ENCODE measurements around the gene SLC24A3.

Gene SLC24A3

GRCh38 chr20:19692685-19693119, 480.3 kb downstream of the SLC24A3 start:
- WGBS, 2 donors (ENCODE audit: extremely low coverage in 2 of 2, insufficient read length in 2 of 2, insufficient replicate concordance in 1 of 2), result no CpG with 5 or more reads among the region's 15 CpGs

GRCh38 chr20:19693508-19693907, 481.1 kb downstream of the SLC24A3 start:
- H3K23ac ChIP-seq (ENCODE audit: low read depth, low read length, poor library complexity), result no peak overlapping the region
- H3K14ac ChIP-seq (ENCODE audit: low read length), result no peak overlapping the region
- no peak overlapping the region for H3K4me2 ChIP-seq (ENCODE audit: insufficient read depth, low read length, poor library complexity, severe bottlenecking)
- H2AK5ac ChIP-seq (ENCODE audit: low read depth, low read length), result no peak overlapping the region
- H3K9me3 ChIP-seq (replicated peaks in 1 of 2; ENCODE audit: control insufficient read depth in 2 of 2, insufficient read depth in 1 of 2, low read depth in 1 of 2, low read length in 2 of 2), result peaks cover 0 to under 1% of the 10 kb centered on the region in 2 donors
- H2BK120ac ChIP-seq (ENCODE audit: low read depth, low read length), result no peak overlapping the region
- H3K79me1 ChIP-seq (ENCODE audit: low read depth, low read length), result no peaks in the 10 kb centered on the region
- no peak overlapping the region for H2BK5ac ChIP-seq (ENCODE audit: low read length)
- H3K4me1 ChIP-seq (ENCODE audit: control insufficient read depth in 2 of 2, insufficient read depth in 1 of 2, low read depth in 1 of 2, low read length in 2 of 2), result peaks cover 0 to 2% of the 10 kb centered on the region in 2 donors
- no peak overlapping the region for H2BK12ac ChIP-seq (ENCODE audit: low read length)
- H3K27ac ChIP-seq (replicated peaks; ENCODE audit: low read length), result no peak overlapping the region
- no peak overlapping the region for H4K91ac ChIP-seq (ENCODE audit: low read depth, low read length, poor library complexity)
- H3K27me3 ChIP-seq (ENCODE audit: control insufficient read depth in 3 of 3, insufficient read depth in 3 of 3, low read depth in 1 of 3, low read length in 3 of 3), result no peaks in the 10 kb centered on the region
- no peak for DNase-seq (ENCODE audit: low spot score)
- H3K18ac ChIP-seq (ENCODE audit: low read length), result no peak overlapping the region
- no peaks in the 10 kb centered on the region for H3K36me3 ChIP-seq (replicated peaks in 1 of 2; ENCODE audit: control insufficient read depth in 2 of 2, insufficient read depth in 2 of 2, low read length in 2 of 2)
- H3K9ac ChIP-seq (ENCODE audit: low read depth, low read length, poor library complexity), result no peak overlapping the region
- no peak overlapping the region for H4K8ac ChIP-seq (ENCODE audit: low read depth, low read length)
- no peak overlapping the region for H3K4me3 ChIP-seq (ENCODE audit: low read length in 2 of 2)
- no peak overlapping the region for H3K4ac ChIP-seq (ENCODE audit: low read length)
- WGBS, 2 donors (ENCODE audit: extremely low coverage in 2 of 2, insufficient read length in 2 of 2, insufficient replicate concordance in 1 of 2), result no CpG with 5 or more reads among the region's 8 CpGs
- H2BK15ac ChIP-seq (ENCODE audit: low read length), result no peak overlapping the region
- H2AFZ ChIP-seq (ENCODE audit: low read length), result no peak overlapping the region

More at GRCh38 chr20:19692685-19693119, 480.3 kb downstream of the SLC24A3 start:
- no peaks in the 10 kb centered on the region for H3K27me3 ChIP-seq (ENCODE audit: control insufficient read depth in 3 of 3, insufficient read depth in 3 of 3, low read depth in 1 of 3, low read length in 3 of 3)
- no peak overlapping the region for H2BK120ac ChIP-seq (ENCODE audit: low read depth, low read length)
- no peak overlapping the region for H2BK15ac ChIP-seq (ENCODE audit: low read length)
- H3K79me1 ChIP-seq (ENCODE audit: low read depth, low read length), result no peaks in the 10 kb centered on the region
- H4K8ac ChIP-seq (ENCODE audit: low read depth, low read length), result no peak overlapping the region
- H3K4me1 ChIP-seq (ENCODE audit: control insufficient read depth in 2 of 2, insufficient read depth in 1 of 2, low read depth in 1 of 2, low read length in 2 of 2), result peaks cover 0 to 2% of the 10 kb centered on the region in 2 donors
- H3K23ac ChIP-seq (ENCODE audit: low read depth, low read length, poor library complexity), result no peak overlapping the region
- H3K9ac ChIP-seq (ENCODE audit: low read depth, low read length, poor library complexity), result no peak overlapping the region
- no peak overlapping the region for H2AFZ ChIP-seq (ENCODE audit: low read length)
- no peak overlapping the region for H3K27ac ChIP-seq (replicated peaks; ENCODE audit: low read length)
- H2BK5ac ChIP-seq (ENCODE audit: low read length), result no peak overlapping the region
- no peaks in the 10 kb centered on the region for H3K36me3 ChIP-seq (replicated peaks in 1 of 2; ENCODE audit: control insufficient read depth in 2 of 2, insufficient read depth in 2 of 2, low read length in 2 of 2)
- no peak overlapping the region for H3K18ac ChIP-seq (ENCODE audit: low read length)
- no peak overlapping the region for H4K91ac ChIP-seq (ENCODE audit: low read depth, low read length, poor library complexity)
- H3K4me2 ChIP-seq (ENCODE audit: insufficient read depth, low read length, poor library complexity, severe bottlenecking), result no peak overlapping the region
- no peak overlapping the region for H3K4me3 ChIP-seq (ENCODE audit: low read length in 2 of 2)
- DNase-seq (ENCODE audit: low spot score), result peak; percentile 48
- no peak overlapping the region for H3K4ac ChIP-seq (ENCODE audit: low read length)
- no peak overlapping the region for H2BK12ac ChIP-seq (ENCODE audit: low read length)
- H2AK5ac ChIP-seq (ENCODE audit: low read depth, low read length), result no peak overlapping the region
- H3K14ac ChIP-seq (ENCODE audit: low read length), result no peak overlapping the region
- H3K9me3 ChIP-seq (replicated peaks in 1 of 2; ENCODE audit: control insufficient read depth in 2 of 2, insufficient read depth in 1 of 2, low read depth in 1 of 2, low read length in 2 of 2), result no peaks in the 10 kb centered on the region

- Histone ChIP-seq H2AK5ac (ENCODE audit: low read depth, low read length) (no peak overlapping the region), H2BK5ac (ENCODE audit: low read length) (no peak overlapping the region), H3K4me1 (ENCODE audit: control insufficient read depth in 2 of 2, insufficient read depth in 1 of 2, low read depth in 1 of 2, low read length in 2 of 2) (peaks cover 0 to 2% of the 10 kb centered on the region in 2 donors), H2AFZ (ENCODE audit: low read length) (peak overlapping the region; percentile 1), H3K27me3 (ENCODE audit: control insufficient read depth in 3 of 3, insufficient read depth in 3 of 3, low read depth in 1 of 3, low read length in 3 of 3) (no peaks in the 10 kb centered on the region), H2BK120ac (ENCODE audit: low read depth, low read length) (no peak overlapping the region), H3K4me2 (ENCODE audit: insufficient read depth, low read length, poor library complexity, severe bottlenecking) (no peak overlapping the region), H3K4ac (ENCODE audit: low read length) (no peak overlapping the region), H2BK15ac (ENCODE audit: low read length) (no peak overlapping the region), H3K23ac (ENCODE audit: low read depth, low read length, poor library complexity) (no peak overlapping the region), H4K8ac (ENCODE audit: low read depth, low read length) (no peak overlapping the region), H3K36me3 (replicated peaks in 1 of 2; ENCODE audit: control insufficient read depth in 2 of 2, insufficient read depth in 2 of 2, low read length in 2 of 2) (no peaks in the 10 kb centered on the region), H3K18ac (ENCODE audit: low read length) (no peak overlapping the region), H3K14ac (ENCODE audit: low read length) (no peak overlapping the region), H3K9ac (ENCODE audit: low read depth, low read length, poor library complexity) (no peak overlapping the region), H3K27ac (replicated peaks; ENCODE audit: low read length) (no peak overlapping the region), H3K79me1 (ENCODE audit: low read depth, low read length) (no peaks in the 10 kb centered on the region), H3K9me3 (replicated peaks in 1 of 2; ENCODE audit: control insufficient read depth in 2 of 2, insufficient read depth in 1 of 2, low read depth in 1 of 2, low read length in 2 of 2) (peaks cover 2 to 3% of the 10 kb centered on the region in 2 donors), H2BK12ac (ENCODE audit: low read length) (no peak overlapping the region), H4K91ac (ENCODE audit: low read depth, low read length, poor library complexity) (no peak overlapping the region), H3K4me3 (ENCODE audit: low read length in 2 of 2) (no peak overlapping the region)
- no peak for DNase-seq (ENCODE audit: low spot score)
- no CpG with 5 or more reads among the region's 2 CpGs for WGBS, 2 donors (ENCODE audit: extremely low coverage in 2 of 2, insufficient read length in 2 of 2, insufficient replicate concordance in 1 of 2)
These were observed 482.6 kb downstream of the SLC24A3 start for GRCh38 chr20:19695081-19695480.

- H3K9me3 ChIP-seq (replicated peaks in 1 of 2; ENCODE audit: control insufficient read depth in 2 of 2, insufficient read depth in 1 of 2, low read depth in 1 of 2, low read length in 2 of 2), result peaks cover 2 to 4% of the 10 kb centered on the region in 2 donors
- H3K18ac ChIP-seq (ENCODE audit: low read length), result no peak overlapping the region
- H3K9ac ChIP-seq (ENCODE audit: low read depth, low read length, poor library complexity), result no peak overlapping the region
- no peaks in the 10 kb centered on the region for H3K36me3 ChIP-seq (replicated peaks in 1 of 2; ENCODE audit: control insufficient read depth in 2 of 2, insufficient read depth in 2 of 2, low read length in 2 of 2)
- H3K27me3 ChIP-seq (ENCODE audit: control insufficient read depth in 3 of 3, insufficient read depth in 3 of 3, low read depth in 1 of 3, low read length in 3 of 3), result no peaks in the 10 kb centered on the region
- no peak overlapping the region for H3K14ac ChIP-seq (ENCODE audit: low read length)
- H3K4me2 ChIP-seq (ENCODE audit: insufficient read depth, low read length, poor library complexity, severe bottlenecking), result no peak overlapping the region
- DNase-seq (ENCODE audit: low spot score), result no peak
- no peaks in the 10 kb centered on the region for H3K79me1 ChIP-seq (ENCODE audit: low read depth, low read length)
- H2BK120ac ChIP-seq (ENCODE audit: low read depth, low read length), result no peak overlapping the region
- H4K91ac ChIP-seq (ENCODE audit: low read depth, low read length, poor library complexity), result no peak overlapping the region
- H3K4me1 ChIP-seq (ENCODE audit: control insufficient read depth in 2 of 2, insufficient read depth in 1 of 2, low read depth in 1 of 2, low read length in 2 of 2), result peaks cover 0 to 2% of the 10 kb centered on the region in 2 donors
- no CpG with 5 or more reads among the region's 4 CpGs for WGBS, 2 donors (ENCODE audit: extremely low coverage in 2 of 2, insufficient read length in 2 of 2, insufficient replicate concordance in 1 of 2)
- H2AK5ac ChIP-seq (ENCODE audit: low read depth, low read length), result no peak overlapping the region
- H2BK12ac ChIP-seq (ENCODE audit: low read length), result no peak overlapping the region
- H3K23ac ChIP-seq (ENCODE audit: low read depth, low read length, poor library complexity), result no peak overlapping the region
- H2AFZ ChIP-seq (ENCODE audit: low read length), result no peak overlapping the region
- no peak overlapping the region for H3K4ac ChIP-seq (ENCODE audit: low read length)
- H2BK5ac ChIP-seq (ENCODE audit: low read length), result no peak overlapping the region
- no peak overlapping the region for H2BK15ac ChIP-seq (ENCODE audit: low read length)
- H3K27ac ChIP-seq (replicated peaks; ENCODE audit: low read length), result no peak overlapping the region
- no peak overlapping the region for H4K8ac ChIP-seq (ENCODE audit: low read depth, low read length)
- no peak overlapping the region for H3K4me3 ChIP-seq (ENCODE audit: low read length in 2 of 2)
These were observed 484.2 kb downstream of the SLC24A3 start for GRCh38 chr20:19696620-19697019.
